Progenitor cell of endocrine pancreas (in vitro differentiated cells): ENCODE measurements around the gene LRATD1. TPM values are rescaled to one million over a fixed set of nuclear protein-coding genes. Genes with fewer than 3 reads are reported as not detected.

ENCODE experiments used
- DNase-seq: peaks from one replicate; pipeline ENCODE4 v3.0.0; 2021; ENCODE audit warnings: low spot score; ENCODE audit not compliant: unreplicated experiment
- H3K27ac Mint-ChIP-seq: 2 replicates; pipeline ENCODE4 v1.8.0; 2021; ENCODE audit warnings: mild to moderate bottlenecking, moderate library complexity, mixed read lengths
- H3K27me3 Mint-ChIP-seq: 2 replicates; pipeline ENCODE4 v1.8.0; 2021; ENCODE audit warnings: mixed read lengths
- H3K36me3 Mint-ChIP-seq: 2 replicates; pipeline ENCODE4 v1.8.0; 2022; ENCODE audit warnings: mixed read lengths; ENCODE audit not compliant: insufficient read depth
- H3K4me1 Mint-ChIP-seq: 2 replicates; pipeline ENCODE4 v1.8.0; 2021; ENCODE audit warnings: low read depth, mixed read lengths
- H3K4me3 Mint-ChIP-seq: 2 replicates; pipeline ENCODE4 v1.8.0; 2021; ENCODE audit warnings: low read depth, mild to moderate bottlenecking, moderate library complexity, mixed read lengths
- H3K9me3 Mint-ChIP-seq: 2 replicates; pipeline ENCODE4 v1.8.0; 2021; ENCODE audit warnings: low read depth, mixed read lengths
- CTCF ChIP-seq: fragments of 200-600 bp; sonication (generic); IDR thresholded peaks from one replicate; pipeline ENCODE4 v1.5.0; 2021; ENCODE audit warnings: antibody characterized with exemption, mild to moderate bottlenecking; ENCODE audit not compliant: unreplicated experiment
- total RNA-seq: library from RNA; stranded (reverse); gene quantifications from 2 replicates; pipeline ENCODE4 v1.2.1, GENCODE V29; 2021

The LRATD1 gene
- total RNA-seq, 1 donor from 2014 or later, result 177 TPM

DNA sequence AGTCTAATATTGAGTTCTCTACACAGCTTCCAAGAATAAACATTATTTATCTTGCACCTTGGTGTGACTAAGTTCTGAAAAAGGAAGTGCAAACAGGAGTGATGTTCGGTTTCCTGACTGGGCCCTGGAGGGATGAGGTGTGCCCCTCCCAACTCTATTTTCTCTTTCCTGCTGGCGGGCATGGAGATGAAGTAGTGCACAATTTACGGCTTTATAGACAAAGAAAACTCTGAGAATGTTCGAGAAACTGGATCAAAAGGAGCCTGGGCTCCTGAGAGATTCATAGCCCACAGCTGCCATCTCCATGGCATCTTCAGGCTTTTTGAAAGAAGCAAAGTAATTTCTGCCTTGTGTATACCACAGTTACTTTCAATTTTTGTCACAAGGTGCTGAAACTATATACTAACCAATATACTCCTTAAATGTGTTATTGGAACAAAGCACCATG is 22.3 kb downstream of the LRATD1 start:
- no peaks in the 10 kb centered on the region for H3K9me3 Mint-ChIP-seq
- DNase-seq, result no peak
- TF ChIP-seq CTCF, result no peak
- H3K27me3 Mint-ChIP-seq, result no peaks in the 10 kb centered on the region
- H3K27ac Mint-ChIP-seq, result no peak overlapping the region
- peaks cover 3% of the 10 kb centered on the region for H3K4me1 Mint-ChIP-seq
- H3K4me3 Mint-ChIP-seq, result no peak overlapping the region
- H3K36me3 Mint-ChIP-seq, result peaks cover 16% of the 10 kb centered on the region

DNA sequence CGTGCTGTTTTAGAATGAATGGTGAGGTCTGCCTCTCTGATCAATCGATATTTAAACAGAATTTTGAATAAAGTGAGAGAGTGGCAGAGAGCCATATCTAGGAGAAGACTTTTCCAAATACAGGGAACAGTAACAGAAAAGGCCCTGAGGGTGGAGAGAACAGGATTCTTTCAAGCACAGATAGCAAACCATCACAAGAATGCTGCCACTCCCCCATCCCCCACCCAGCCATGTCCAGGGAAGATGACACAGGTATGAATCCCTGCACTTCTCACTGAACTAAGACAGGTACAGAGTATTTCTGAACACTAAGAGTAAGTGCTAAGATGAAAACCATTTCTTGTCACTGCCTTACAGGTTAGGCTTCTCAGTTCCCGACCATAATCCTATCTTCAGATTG is 23.6 kb downstream of the LRATD1 start:
- Mint-ChIP-seq H3K4me1 (peaks cover 10% of the 10 kb centered on the region), H3K4me3 (no peak overlapping the region), H3K9me3 (peaks cover 1% of the 10 kb centered on the region), H3K27me3 (no peaks in the 10 kb centered on the region), H3K27ac (no peak overlapping the region), H3K36me3 (peaks cover 12% of the 10 kb centered on the region)
- no peak for DNase-seq
- no peak for TF ChIP-seq CTCF

- no peak for TF ChIP-seq CTCF
- H3K27ac Mint-ChIP-seq, result no peak overlapping the region
- DNase-seq, result no peak
- H3K9me3 Mint-ChIP-seq, result peaks cover 4% of the 10 kb centered on the region
- H3K4me1 Mint-ChIP-seq, result peaks cover 9% of the 10 kb centered on the region
- no peaks in the 10 kb centered on the region for H3K27me3 Mint-ChIP-seq
- H3K4me3 Mint-ChIP-seq, result no peak overlapping the region
- H3K36me3 Mint-ChIP-seq, result peaks cover 8% of the 10 kb centered on the region
Measured at GRCh38 chr2:14661163-14661562, 28.6 kb downstream of the LRATD1 start.

- no peaks in the 10 kb centered on the region for H3K27me3 Mint-ChIP-seq
- no peak for DNase-seq
- H3K9me3 Mint-ChIP-seq, result no peaks in the 10 kb centered on the region
- no peaks in the 10 kb centered on the region for H3K4me1 Mint-ChIP-seq
- no peak overlapping the region for H3K4me3 Mint-ChIP-seq
- H3K27ac Mint-ChIP-seq, result no peak overlapping the region
- H3K36me3 Mint-ChIP-seq, result no peaks in the 10 kb centered on the region
- TF ChIP-seq CTCF, result no peak
Measured at GRCh38 chr2:14673351-14673875, 40.9 kb downstream of the LRATD1 start.

GRCh38 chr2:14675489-14675888 is 43.0 kb downstream of the LRATD1 start:
- Mint-ChIP-seq H3K4me3 (no peak overlapping the region), H3K4me1 (no peaks in the 10 kb centered on the region), H3K27me3 (no peaks in the 10 kb centered on the region), H3K27ac (no peak overlapping the region), H3K9me3 (no peaks in the 10 kb centered on the region), H3K36me3 (no peaks in the 10 kb centered on the region)
- DNase-seq, result no peak
- TF ChIP-seq CTCF, result no peak
